K562 (cell line): ENCODE measurements around the gene PEX10. TPM values are rescaled to one million over a fixed set of nuclear protein-coding genes. Genes with fewer than 3 reads are reported as not detected.
A peak's percentile ranks its signal among the peaks of the same experiment; 100 is the strongest.

Source experiments
- BCOR ChIP-seq: fragments of 450-650 bp; IDR thresholded peaks from 2 replicates; pipeline ENCODE4 v1.6.1; 2016
- CTBP1 ChIP-seq: fragments of 450-650 bp; IDR thresholded peaks from 2 replicates; pipeline ENCODE4 v1.6.1; 2016; ENCODE audit warnings: borderline replicate concordance
- CTCFL ChIP-seq: IDR thresholded peaks from 2 replicates; pipeline ENCODE4 v1.6.1; 2011; ENCODE audit warnings: borderline replicate concordance, low read depth, mild to moderate bottlenecking, moderate library complexity, low read length; ENCODE audit not compliant: insufficient read depth, poor library complexity, severe bottlenecking
- NCOA4 ChIP-seq: fragments of 450-650 bp; IDR thresholded peaks from 2 replicates; pipeline ENCODE4 v1.6.1; 2018; ENCODE audit warnings: mild to moderate bottlenecking; ENCODE audit not compliant: partially characterized antibody
- NFIC ChIP-seq: fragments of 450-650 bp; IDR thresholded peaks from 2 replicates; pipeline ENCODE4 v1.6.1; 2017; ENCODE audit warnings: mild to moderate bottlenecking, inconsistent platforms
- NR2F6 ChIP-seq: fragments of 450-650 bp; formaldehyde crosslinking; IDR thresholded peaks from 2 replicates; pipeline ENCODE4 v1.4.0; 2020; ENCODE audit warnings: mild to moderate bottlenecking
- PTRF ChIP-seq: fragments of 450-650 bp; IDR thresholded peaks from 2 replicates; pipeline ENCODE4 v1.6.1; 2016; ENCODE audit warnings: mild to moderate bottlenecking, missing genetic modification characterization, missing compliant biosample characterization
- RAD21 ChIP-seq, 2 experiments: fragments of 250-450 bp in 1 of 2; fragments of 450-650 bp in 1 of 2; sonication (Bioruptor Pico) in 1 of 2; formaldehyde crosslinking in 1 of 2; IDR thresholded peaks in 1 of 2; conservative IDR thresholded peaks in 1 of 2; 2 replicates each; pipeline versions ENCODE4 v1.4.0 to v1.8.0; 2020 to 2022; ENCODE audit warnings: mild to moderate bottlenecking in 2 of 2, moderate library complexity in 1 of 2
- ZBED1 ChIP-seq: IDR thresholded peaks from 2 replicates; pipeline ENCODE4 v1.6.1; 2014
- ZBTB1 ChIP-seq: sonication (generic); formaldehyde crosslinking; IDR thresholded peaks from 2 replicates; pipeline ENCODE4 v1.8.1; 2023; ENCODE audit warnings: missing genetic modification reagents, low read depth, mild to moderate bottlenecking, borderline replicate concordance
- ZNF609 ChIP-seq: sonication (generic); formaldehyde crosslinking; IDR thresholded peaks from 2 replicates; pipeline ENCODE4 v1.8.1; 2023; ENCODE audit warnings: missing genetic modification reagents, mild to moderate bottlenecking, borderline replicate concordance
- polyA plus RNA-seq, 8 experiments: library from polyadenylated mRNA; depleted of rRNA in 4 of 8; stranded (reverse) in 5 of 8; unstranded in 3 of 8; fragments of >200 nt; fragmentation: Nextera tagmentation in 2 of 8; fragmentation: Illumina TruSeq in 1 of 8; extraction: Ambion mirVana in 2 of 8; extraction: Trizol in 1 of 8; gene quantifications; 2 replicates each; pipeline versions ENCODE4 v1.2.1 to v1.2.3, GENCODE V29; 2011 to 2014; ENCODE audit warnings: inconsistent platforms in 1 of 8, missing spikeins in 1 of 8
- total RNA-seq, 7 experiments: library from RNA; depleted of rRNA in 6 of 7; stranded (reverse); fragments of >200 nt in 6 of 7; fragmentation: Illumina TruSeq in 2 of 7; extraction: Trizol in 2 of 7; gene quantifications; 2 replicates each; pipeline versions ENCODE4 v1.2.1 to v1.2.3, GENCODE V29; 2011 to 2021; ENCODE audit warnings: low replicate concordance in 1 of 7

Gene PEX10
- total and polyA plus RNA-seq, 9 of the 15 experiments (the other 6 are each of a cell fraction or from before 2014, with no cell fraction given): 0.03 to 26.2 (median 8.7) TPM

- no peak for TF ChIP-seq NCOA4
- peak; percentile 15 for TF ChIP-seq CTCFL
- TF ChIP-seq CTBP1: peak; percentile 92
- TF ChIP-seq ZNF609 (CRISPR knock-in tag): no peak
- TF ChIP-seq PTRF: no peak
- TF ChIP-seq NR2F6: no peak
- TF ChIP-seq ZBED1: no peak
- TF ChIP-seq RAD21 (CRISPR knock-in tag; conservative IDR thresholded peaks at IDR 0.05 in 1 of 2, IDR thresholded peaks at IDR 0.05 in 1 of 2): peak in 1 of 2 experiments; percentile 30; a peak in 1 of 4 replicates
- no peak for TF ChIP-seq BCOR
- TF ChIP-seq ZBTB1 (CRISPR knock-in tag): no peak
- peak; percentile 33; the same call in 1 of the 2 replicates for TF ChIP-seq NFIC
These were observed 29.6 kb downstream of the PEX10 start (continued) for GRCh38 chr1:2382621-2383361.
